ENCODE measurements around the gene SLC48A1.

SLC48A1 gene

GRCh38 chr12:47779301-47779942 is 6.4 kb downstream of the SLC48A1 start:
- DNase-seq: peak; percentile 83

- DNase-seq: no peak
Observed at GRCh38 chr12:47779943-47780504, 7.0 kb downstream of the SLC48A1 start.

GRCh38 chr12:47781479-47782371 is 8.7 kb downstream of the SLC48A1 start:
- DNase-seq: no peak

DNA sequence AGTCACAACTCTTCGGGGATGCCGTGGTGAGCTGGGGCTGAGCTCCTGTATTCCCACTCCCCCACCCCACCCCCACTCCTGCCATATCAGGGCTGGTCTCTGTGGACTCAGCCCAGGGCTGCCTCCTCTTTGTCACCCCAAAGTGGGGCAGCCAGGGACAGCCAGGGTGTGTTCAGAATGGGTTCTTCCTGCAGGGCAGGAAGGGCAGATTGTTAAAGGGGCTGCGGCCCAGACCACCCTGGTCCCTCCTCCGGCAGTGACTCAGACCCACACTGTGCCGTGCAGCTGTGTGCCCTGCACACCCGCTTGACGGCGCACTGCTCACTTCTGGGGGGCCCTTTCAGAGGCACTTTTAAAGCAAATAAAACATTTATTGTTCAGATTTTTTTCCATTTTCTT is 9.3 kb downstream of the SLC48A1 start:
- no peak for DNase-seq

GRCh38 chr12:47783024-47783755 is 10.2 kb downstream of the SLC48A1 start:
- DNase-seq: no peak

GRCh38 chr12:47783821-47784819 is 11.1 kb downstream of the SLC48A1 start:
- no peak for DNase-seq

- no peak for DNase-seq
Observed at GRCh38 chr12:47785036-47785886, 12.2 kb downstream of the SLC48A1 start.

GRCh38 chr12:47785887-47786661 is 13.0 kb downstream of the SLC48A1 start:
- no peak for DNase-seq

- DNase-seq: no peak
Observed at GRCh38 chr12:47786662-47787280, 13.7 kb downstream of the SLC48A1 start.

GRCh38 chr12:47787596-47788319 is 14.7 kb downstream of the SLC48A1 start:
- no peak for DNase-seq

- no peak for DNase-seq
Observed at GRCh38 chr12:47789141-47789540, 16.1 kb downstream of the SLC48A1 start.

DNA sequence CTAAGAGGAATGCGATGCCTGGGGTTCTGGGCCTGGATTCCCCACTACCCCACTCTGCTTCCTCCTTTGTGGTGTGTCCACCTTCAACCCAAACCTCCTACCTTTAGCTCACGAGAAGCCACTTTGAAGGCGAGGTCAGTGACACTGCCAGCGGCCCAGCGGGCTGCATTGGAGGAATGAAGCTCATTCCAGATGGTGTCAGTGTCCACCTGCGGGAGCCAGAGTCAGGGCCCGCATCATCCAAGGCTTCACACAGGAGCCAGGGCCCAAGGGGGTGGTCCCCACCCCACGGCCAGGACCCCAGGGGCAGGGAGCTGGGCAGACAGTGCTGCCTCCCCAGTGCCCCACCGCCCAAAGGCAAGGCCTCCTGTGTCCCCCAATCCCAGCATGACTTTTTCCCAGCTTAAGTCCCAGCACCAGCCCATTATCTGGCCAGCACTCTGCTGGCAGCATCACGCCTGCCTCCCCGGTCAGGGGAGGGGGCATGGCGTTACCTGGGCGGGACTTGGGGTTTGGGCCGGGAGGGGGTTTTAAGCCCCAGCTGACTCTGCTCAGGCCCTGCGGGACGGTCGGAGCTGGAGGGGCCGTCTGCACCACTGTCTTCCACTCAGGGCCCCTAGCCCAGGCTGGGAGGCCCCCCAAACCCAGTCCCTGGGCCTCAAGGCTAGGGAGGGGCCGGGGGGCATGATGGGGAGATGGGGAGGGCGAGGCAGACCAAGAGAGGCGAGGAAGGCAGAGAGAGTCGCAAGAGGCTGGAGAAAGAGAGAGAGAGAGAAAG is 16.9 kb downstream of the SLC48A1 start:
- no peak for DNase-seq

- DNase-seq: no peak
Observed at GRCh38 chr12:47790676-47791350, 17.8 kb downstream of the SLC48A1 start.

DNA sequence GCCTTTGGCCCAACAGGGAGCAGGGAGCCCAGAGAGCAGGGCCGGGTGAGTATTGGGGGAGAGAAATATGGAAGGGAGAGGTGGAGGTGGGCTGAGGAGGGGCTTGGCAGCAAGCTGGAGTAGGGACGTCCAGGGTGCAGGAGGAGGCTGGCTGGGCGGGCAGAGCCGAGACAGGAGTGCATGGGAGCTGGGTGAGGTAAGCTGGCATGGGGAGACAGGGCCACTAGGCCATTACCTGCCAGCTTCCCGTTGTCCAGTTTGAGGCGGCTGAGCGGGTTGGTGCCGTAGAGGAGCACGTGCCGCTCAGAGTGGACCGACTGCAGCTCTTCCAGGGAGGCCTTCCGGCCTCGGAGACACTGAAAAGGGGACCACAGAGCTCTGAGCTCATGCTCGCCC is 18.3 kb downstream of the SLC48A1 start:
- no peak for DNase-seq

- no peak for DNase-seq
Observed at GRCh38 chr12:47791874-47792273, 18.8 kb downstream of the SLC48A1 start.

- DNase-seq: no peak
Observed at GRCh38 chr12:47793015-47793681, 20.1 kb downstream of the SLC48A1 start.

- DNase-seq: no peak
Observed at GRCh38 chr12:47794679-47795078, 21.6 kb downstream of the SLC48A1 start.

Data from EL (cell line).